ENCODE measurements around the gene EYA2. TPM values are rescaled to one million over a fixed set of nuclear protein-coding genes. Genes with fewer than 3 reads are reported as not detected.

EYA2 gene
- total RNA-seq, 4 donors from 2014 or later = 0.60 to 4.0 (median 0.99) TPM

- H3K27ac ChIP-seq = peak overlapping the region in 1 of 4 donors; percentile 47
- ATAC-seq (peak in 1 of 2 donors; percentile 49), DNase-seq (no peak)
- no peaks in the 10 kb centered on the region for H3K4me1 ChIP-seq
- H3K27me3 ChIP-seq = no peaks in the 10 kb centered on the region
- no peak overlapping the region for H3K4me3 ChIP-seq
- no peaks in the 10 kb centered on the region for H3K36me3 ChIP-seq
- TF ChIP-seq CTCF (IDR thresholded peaks at IDR 0.05 in 4 of 5, conservative IDR thresholded peaks at IDR 0.05 in 1 of 5) (no peak), POLR2A (IDR thresholded peaks at IDR 0.05) (no peak)
- in situ Hi-C loops (cut with MboI; ENCODE audit: low sequenced_read_pairs in 4 of 4) = no loop called here
- intact Hi-C loops (cut with DNase I; ENCODE audit: low total_unique reads) = no loop called here
- H3K9me3 ChIP-seq = no peaks in the 10 kb centered on the region
Observed at GRCh38 chr20:46905364-46906125, 10.9 kb downstream of the EYA2 start.

- Histone ChIP-seq H3K4me3 (no peak overlapping the region), H3K9me3 (no peaks in the 10 kb centered on the region), H3K36me3 (no peaks in the 10 kb centered on the region), H3K27ac (peak overlapping the region in 1 of 4 donors; percentile 71), H3K4me1 (no peaks in the 10 kb centered on the region), H3K27me3 (peaks cover 0 to 3% (median 0%) of the 10 kb centered on the region in 3 donors)
- DNase-seq (no peak), ATAC-seq (no peak)
- TF ChIP-seq POLR2A (IDR thresholded peaks at IDR 0.05) (no peak), CTCF (IDR thresholded peaks at IDR 0.05 in 4 of 5, conservative IDR thresholded peaks at IDR 0.05 in 1 of 5) (no peak)
- intact Hi-C loops (cut with DNase I; ENCODE audit: low total_unique reads) (loop anchor here (10.0 kb wide), 1 partner anchor 61 kb away; no protein-coding TSS in a partner anchor), in situ Hi-C loops (cut with MboI; ENCODE audit: low sequenced_read_pairs in 4 of 4) (no loop called here)
Observed at GRCh38 chr20:46913329-46914044, 18.8 kb downstream of the EYA2 start.

- intact Hi-C loops (cut with DNase I; ENCODE audit: low total_unique reads) = loop anchor here (10.0 kb wide), 1 partner anchor 60 kb away; no protein-coding TSS in a partner anchor
- DNase-seq (peak; percentile 62 to 77), ATAC-seq (peak; percentile 79 to 86)
- Histone ChIP-seq H3K36me3 (no peaks in the 10 kb centered on the region), H3K27ac (peak overlapping the region; percentile 28 to 71 (median 50)), H3K27me3 (peaks cover 0 to 3% (median 0%) of the 10 kb centered on the region in 3 donors), H3K4me3 (no peak overlapping the region), H3K4me1 (no peaks in the 10 kb centered on the region), H3K9me3 (no peaks in the 10 kb centered on the region)
- TF ChIP-seq POLR2A (IDR thresholded peaks at IDR 0.05) = peak in 1 of 2 donors; percentile 11
- no peak for TF ChIP-seq CTCF (IDR thresholded peaks at IDR 0.05 in 4 of 5, conservative IDR thresholded peaks at IDR 0.05 in 1 of 5)
- in situ Hi-C loops (cut with MboI; ENCODE audit: low sequenced_read_pairs in 4 of 4) = no loop called here
Observed at GRCh38 chr20:46914789-46915379, 20.2 kb downstream of the EYA2 start.

GRCh38 chr20:46915575-46916257 is 21.1 kb downstream of the EYA2 start:
- H3K9me3 ChIP-seq = no peaks in the 10 kb centered on the region
- no peak for DNase-seq
- peaks cover 0 to 3% (median 0%) of the 10 kb centered on the region in 3 donors for H3K27me3 ChIP-seq
- intact Hi-C loops (cut with DNase I; ENCODE audit: low total_unique reads) = loop anchor here (10.0 kb wide), 1 partner anchor 59 kb away; no protein-coding TSS in a partner anchor
- in situ Hi-C loops (cut with MboI; ENCODE audit: low sequenced_read_pairs in 4 of 4) = no loop called here
- H3K36me3 ChIP-seq = no peaks in the 10 kb centered on the region
- no peak for ATAC-seq
- H3K27ac ChIP-seq = peak overlapping the region in 2 of 4 donors; percentile 62 to 68
- no peak overlapping the region for H3K4me3 ChIP-seq
- TF ChIP-seq POLR2A (IDR thresholded peaks at IDR 0.05) (no peak), CTCF (IDR thresholded peaks at IDR 0.05 in 4 of 5, conservative IDR thresholded peaks at IDR 0.05 in 1 of 5) (no peak)
- no peaks in the 10 kb centered on the region for H3K4me1 ChIP-seq
